Neural cell (in vitro differentiated cells): ENCODE measurements around the gene THOP1.

Experiments
- MXI1 ChIP-seq: fragments of 450-650 bp; conservative IDR thresholded peaks from 2 replicates; pipeline ENCODE4 v1.6.1; 2014; ENCODE audit warnings: antibody characterized with exemption, mild to moderate bottlenecking; ENCODE audit not compliant: poor library complexity, severe bottlenecking
- TF ChIP-seq, protein P1 (sequence below): fragments of 450-650 bp; IDR thresholded peaks from 2 replicates; pipeline ENCODE4 v1.5.1; 2014; ENCODE audit warnings: antibody characterized with exemption, mild to moderate bottlenecking, moderate library complexity; ENCODE audit not compliant: poor library complexity, severe bottlenecking

DNA sequence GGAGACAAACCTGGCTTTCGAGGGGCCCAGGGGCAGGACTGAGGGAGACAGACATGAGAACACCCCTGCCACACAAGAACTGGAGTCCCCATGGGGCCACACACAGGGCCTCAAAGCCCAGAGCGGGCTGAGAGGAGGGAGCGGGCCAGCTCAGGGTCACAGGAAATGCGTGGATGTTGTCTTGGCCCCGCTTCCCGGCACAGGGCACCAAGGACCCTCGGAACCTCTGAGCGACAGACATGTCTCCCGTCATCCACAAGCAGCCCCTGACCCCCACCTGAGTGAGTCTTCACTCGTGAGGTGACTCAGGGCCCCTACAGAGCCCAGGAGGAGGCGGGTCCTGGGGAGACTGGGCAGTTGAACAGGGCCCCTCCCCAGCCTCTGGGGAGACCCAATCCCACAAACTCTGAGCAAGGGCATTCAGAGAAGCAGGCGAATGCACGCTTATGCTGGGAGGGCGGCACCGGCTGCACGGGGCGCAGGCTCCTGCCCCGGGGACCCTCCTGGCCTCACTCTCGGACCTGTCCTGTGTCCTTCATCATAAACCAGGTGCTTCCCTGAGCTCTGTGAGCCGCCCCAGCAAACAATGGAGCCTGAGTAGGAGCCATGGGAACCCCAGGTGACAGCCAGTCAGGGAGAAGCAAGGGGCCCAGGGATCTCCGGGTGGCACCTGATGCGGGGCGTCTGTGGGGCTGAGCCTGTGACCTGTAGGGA, 22.4 kb upstream of the THOP1 start:
- TF ChIP-seq, protein P1, sequence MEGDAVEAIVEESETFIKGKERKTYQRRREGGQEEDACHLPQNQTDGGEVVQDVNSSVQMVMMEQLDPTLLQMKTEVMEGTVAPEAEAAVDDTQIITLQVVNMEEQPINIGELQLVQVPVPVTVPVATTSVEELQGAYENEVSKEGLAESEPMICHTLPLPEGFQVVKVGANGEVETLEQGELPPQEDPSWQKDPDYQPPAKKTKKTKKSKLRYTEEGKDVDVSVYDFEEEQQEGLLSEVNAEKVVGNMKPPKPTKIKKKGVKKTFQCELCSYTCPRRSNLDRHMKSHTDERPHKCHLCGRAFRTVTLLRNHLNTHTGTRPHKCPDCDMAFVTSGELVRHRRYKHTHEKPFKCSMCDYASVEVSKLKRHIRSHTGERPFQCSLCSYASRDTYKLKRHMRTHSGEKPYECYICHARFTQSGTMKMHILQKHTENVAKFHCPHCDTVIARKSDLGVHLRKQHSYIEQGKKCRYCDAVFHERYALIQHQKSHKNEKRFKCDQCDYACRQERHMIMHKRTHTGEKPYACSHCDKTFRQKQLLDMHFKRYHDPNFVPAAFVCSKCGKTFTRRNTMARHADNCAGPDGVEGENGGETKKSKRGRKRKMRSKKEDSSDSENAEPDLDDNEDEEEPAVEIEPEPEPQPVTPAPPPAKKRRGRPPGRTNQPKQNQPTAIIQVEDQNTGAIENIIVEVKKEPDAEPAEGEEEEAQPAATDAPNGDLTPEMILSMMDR: no peak
- TF ChIP-seq MXI1: no peak
